Mesodermal cell (in vitro differentiated cells): Measurements from ENCODE around the gene INTS3.
A peak's percentile ranks its signal among the peaks of the same experiment; 100 is the strongest.

Experiments
- H3K27ac ChIP-seq: 2 replicates; pipeline ENCODE4 v1.7.0; 2013; ENCODE audit warnings: mild to moderate bottlenecking, low read depth, low read length, moderate library complexity; ENCODE audit not compliant: severe bottlenecking
- H3K36me3 ChIP-seq: 2 replicates; pipeline ENCODE4 v1.7.1; 2013; ENCODE audit warnings: mild to moderate bottlenecking, low read length, moderate library complexity; ENCODE audit not compliant: control insufficient read depth, insufficient read depth
- H3K4me1 ChIP-seq: one replicate; pipeline ENCODE4 v1.7.1; 2013; ENCODE audit warnings: mild to moderate bottlenecking, low read length; ENCODE audit not compliant: insufficient read depth, control insufficient read depth, poor library complexity, severe bottlenecking
- H3K4me3 ChIP-seq: 2 replicates; pipeline ENCODE4 v1.7.0; 2013; ENCODE audit warnings: low read length, control low read depth, mild to moderate bottlenecking; ENCODE audit not compliant: insufficient read depth, poor library complexity, severe bottlenecking; ENCODE audit errors: extremely low read depth
- H3K9me3 ChIP-seq: 2 replicates; pipeline ENCODE4 v1.7.1; 2013; ENCODE audit warnings: mild to moderate bottlenecking, low read length, moderate library complexity; ENCODE audit not compliant: control insufficient read depth
- WGBS, 2 experiments: methylation state at CpG; one replicate each; pipeline ENCODE4 v1.1.5; 2013; ENCODE audit warnings: missing lambda C conversion rate in 2 of 2; ENCODE audit not compliant: insufficient coverage in 2 of 2; 5-methylcytosine and 5-hydroxymethylcytosine counted together

INTS3 gene

GRCh38 chr1:153792631-153793041 lies 64.8 kb downstream of the INTS3 start:
- no peaks in the 10 kb centered on the region for H3K36me3 ChIP-seq
- no peak overlapping the region for H3K27ac ChIP-seq
- no peaks in the 10 kb centered on the region for H3K9me3 ChIP-seq
- peaks cover 3% of the 10 kb centered on the region for H3K4me1 ChIP-seq
- no peak overlapping the region for H3K4me3 ChIP-seq
- WGBS, 2 experiments, result 89 to 90% methylated on average over 8 to 9 of the region's 11 CpGs

DNA sequence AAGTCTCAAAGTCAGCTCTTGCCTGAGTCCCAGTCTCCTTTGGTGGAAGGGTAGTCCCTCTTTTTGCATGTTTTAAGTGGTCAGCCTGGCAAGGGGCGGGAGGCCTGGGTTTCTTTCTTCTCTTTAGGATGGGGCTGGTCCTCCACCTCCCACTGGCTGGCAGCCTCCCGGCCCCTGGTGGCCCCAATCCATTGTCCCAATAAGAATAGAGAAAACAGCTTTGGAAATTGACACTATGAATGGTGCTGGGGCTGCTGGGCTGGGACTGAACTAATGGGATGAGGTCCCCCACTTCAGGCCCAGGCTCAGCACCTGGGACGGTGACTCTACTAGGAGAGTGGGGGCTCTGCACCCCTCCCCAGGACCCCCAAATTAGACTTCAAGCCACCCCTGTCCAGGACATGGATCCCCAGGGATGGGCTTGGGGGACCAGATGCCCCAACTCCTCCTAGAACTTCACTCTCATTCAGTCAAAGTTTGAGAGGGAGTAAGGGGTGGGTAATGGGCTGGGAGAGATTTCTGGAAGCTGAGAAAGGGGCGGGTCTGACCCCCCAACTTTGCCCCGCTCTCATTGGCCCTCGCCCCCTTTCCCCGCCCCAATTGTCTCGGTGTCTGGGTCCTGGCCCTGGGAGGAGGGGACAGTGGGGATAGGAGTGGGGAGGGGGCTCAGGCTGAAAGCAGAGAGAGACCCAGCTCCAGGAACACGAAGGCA lies 65.6 kb downstream of the INTS3 start:
- no peaks in the 10 kb centered on the region for H3K9me3 ChIP-seq
- WGBS, 2 experiments, result 72 to 92% methylated on average over 2 to 5 of the region's 9 CpGs
- H3K4me3 ChIP-seq, result no peak overlapping the region
- H3K27ac ChIP-seq, result no peak overlapping the region
- H3K4me1 ChIP-seq, result peaks cover 3% of the 10 kb centered on the region
- H3K36me3 ChIP-seq, result no peaks in the 10 kb centered on the region

- H3K9me3 ChIP-seq, result no peaks in the 10 kb centered on the region
- WGBS, 2 experiments, result 84 to 86% methylated on average over 9 to 12 of the region's 12 CpGs
- no peaks in the 10 kb centered on the region for H3K36me3 ChIP-seq
- H3K27ac ChIP-seq, result peak overlapping the region; percentile 59
- H3K4me3 ChIP-seq, result no peak overlapping the region
- peaks cover 3% of the 10 kb centered on the region for H3K4me1 ChIP-seq
These were observed 66.2 kb downstream of the INTS3 start for GRCh38 chr1:153793973-153794615.

- Histone ChIP-seq H3K4me3 (no peak overlapping the region), H3K36me3 (no peaks in the 10 kb centered on the region), H3K9me3 (no peaks in the 10 kb centered on the region), H3K4me1 (peaks cover 3% of the 10 kb centered on the region), H3K27ac (peak overlapping the region; percentile 59)
- WGBS, 2 experiments, result 55 to 70% methylated on average over 2 to 9 of the region's 14 CpGs
These were observed 66.9 kb downstream of the INTS3 start for GRCh38 chr1:153794624-153795329.

DNA sequence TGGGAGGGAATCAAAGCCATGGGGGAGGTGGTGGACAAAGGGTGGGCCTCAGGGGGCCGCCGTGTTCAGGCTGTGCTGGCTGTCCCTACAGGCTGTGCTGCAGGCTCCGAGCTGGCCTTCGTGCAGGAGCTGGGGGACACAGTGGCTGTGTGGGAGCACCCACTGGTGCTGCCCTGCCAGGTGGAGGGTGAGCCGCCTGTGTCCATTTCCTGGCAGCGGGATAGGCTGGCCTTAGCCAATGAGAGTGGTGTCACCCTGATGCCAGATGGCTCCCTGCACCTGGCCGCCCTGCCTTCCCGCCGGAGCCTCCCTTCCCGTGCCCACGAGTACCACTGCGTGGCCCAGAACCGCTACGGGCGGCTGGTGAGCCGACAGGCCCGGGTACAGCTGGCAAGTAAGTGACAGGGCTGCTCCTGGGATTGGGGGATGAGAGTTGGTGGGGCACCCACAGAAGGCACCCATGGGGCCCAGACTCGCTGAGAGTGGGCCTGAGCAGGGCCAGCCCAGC lies 67.5 kb downstream of the INTS3 start:
- H3K4me3 ChIP-seq, result no peak overlapping the region
- H3K27ac ChIP-seq, result peak overlapping the region; percentile 36
- 85 to 93% methylated on average over 17 to 18 of the region's 18 CpGs for WGBS, 2 experiments
- no peaks in the 10 kb centered on the region for H3K36me3 ChIP-seq
- H3K9me3 ChIP-seq, result no peaks in the 10 kb centered on the region
- H3K4me1 ChIP-seq, result peaks cover 3% of the 10 kb centered on the region

DNA sequence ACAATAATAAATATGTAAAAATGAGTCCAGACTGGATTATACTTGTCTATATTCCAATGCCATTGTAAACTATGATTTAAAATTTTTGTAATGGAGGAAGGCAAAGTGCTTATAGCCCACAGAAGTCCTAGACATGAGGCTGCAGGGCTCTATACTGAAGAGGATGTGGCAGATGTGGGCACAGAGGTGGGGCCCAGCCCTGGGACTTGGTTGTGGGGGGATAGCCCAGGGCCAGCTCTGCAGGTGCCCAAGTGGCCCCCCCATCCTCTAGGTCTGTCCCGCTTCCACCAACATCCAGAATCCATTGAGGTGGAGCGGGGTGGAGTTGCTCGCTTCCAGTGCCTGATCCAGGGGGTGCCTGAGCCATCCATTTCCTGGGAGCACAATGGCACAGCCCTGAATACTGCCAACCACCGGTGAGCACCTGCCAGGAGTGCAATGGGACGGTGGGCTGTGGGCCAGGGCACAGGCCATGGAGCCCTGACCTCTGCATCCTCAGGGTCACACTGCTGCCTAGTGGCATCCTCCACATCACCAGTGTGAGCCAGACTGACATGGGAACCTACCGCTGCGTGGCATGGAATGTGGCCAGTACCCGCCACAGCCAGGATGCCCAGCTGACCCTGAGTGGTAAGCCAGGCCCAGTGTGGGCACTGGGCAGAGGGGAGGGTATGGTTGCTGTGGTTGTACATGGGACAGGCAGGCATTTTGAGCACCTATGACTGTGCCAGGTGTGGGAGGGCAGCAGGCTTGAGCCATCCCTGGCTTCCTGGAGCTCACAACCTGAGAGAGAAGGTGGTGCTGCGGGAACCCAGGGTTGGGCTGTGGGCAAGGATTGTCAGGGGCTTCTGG lies 68.3 kb downstream of the INTS3 start:
- WGBS, 2 experiments, result 77 to 84% methylated on average over 8 to 9 of the region's 9 CpGs
- H3K4me3 ChIP-seq, result no peak overlapping the region
- H3K4me1 ChIP-seq, result peaks cover 3% of the 10 kb centered on the region
- H3K9me3 ChIP-seq, result no peaks in the 10 kb centered on the region
- no peak overlapping the region for H3K27ac ChIP-seq
- H3K36me3 ChIP-seq, result no peaks in the 10 kb centered on the region

- WGBS, 2 experiments, result 73 to 75% methylated on average over 17 to 21 of the region's 26 CpGs
- no peak overlapping the region for H3K27ac ChIP-seq
- no peak overlapping the region for H3K4me3 ChIP-seq
- H3K9me3 ChIP-seq, result no peaks in the 10 kb centered on the region
- peaks cover 3% of the 10 kb centered on the region for H3K4me1 ChIP-seq
- H3K36me3 ChIP-seq, result peaks cover 5% of the 10 kb centered on the region
These were observed 69.2 kb downstream of the INTS3 start for GRCh38 chr1:153796786-153797659.

- peaks cover 13% of the 10 kb centered on the region for H3K36me3 ChIP-seq
- WGBS, 2 experiments, result 92 to 100% methylated on average over 1 to 3 of the region's 3 CpGs
These were observed 70.6 kb downstream of the INTS3 start for GRCh38 chr1:153798468-153798780.

GRCh38 chr1:153799016-153799415 lies 71.2 kb downstream of the INTS3 start:
- Histone ChIP-seq H3K36me3 (peaks cover 15% of the 10 kb centered on the region), H3K4me3 (no peak overlapping the region), H3K4me1 (peaks cover 3% of the 10 kb centered on the region), H3K27ac (no peak overlapping the region), H3K9me3 (no peaks in the 10 kb centered on the region)
- 86 to 100% methylated on average over 1 of the region's 4 CpGs for WGBS, 2 experiments

More at GRCh38 chr1:153798468-153798780, 70.6 kb downstream of the INTS3 start:
- no peaks in the 10 kb centered on the region for H3K9me3 ChIP-seq
- peaks cover 3% of the 10 kb centered on the region for H3K4me1 ChIP-seq
- no peak overlapping the region for H3K4me3 ChIP-seq
- H3K27ac ChIP-seq, result no peak overlapping the region
